Measurements from ENCODE around the gene OR2AE1. TPM values are rescaled to one million over a fixed set of nuclear protein-coding genes. Genes with fewer than 3 reads are reported as not detected.

The OR2AE1 gene
- total and polyA plus RNA-seq, 9 of the 15 experiments (the other 6 are each of a cell fraction or from before 2014, with no cell fraction given) = 0.27 TPM; not detected in 8

- TF ChIP-seq RERE (CRISPR knock-in tag; IDR thresholded peaks at IDR 0.05; ENCODE audit: borderline replicate concordance) = 0 out of 2 replicates have a peak, but pooled peaks have one; percentile 51
- TF ChIP-seq ESRRB (CRISPR knock-in tag; IDR thresholded peaks at IDR 0.05; ENCODE audit: borderline replicate concordance) = no peak
- peak; percentile 76 for TF ChIP-seq KDM5B (IDR thresholded peaks at IDR 0.05; ENCODE audit: insufficient replicate concordance, low read depth, low read length)
- peak; percentile 64 for TF ChIP-seq CREB1 (IDR thresholded peaks at IDR 0.05)
- peak; percentile 75 for TF ChIP-seq CREB1 (CRISPR knock-in tag; IDR thresholded peaks at IDR 0.05)
- TF ChIP-seq THAP7 (CRISPR knock-in tag; IDR thresholded peaks at IDR 0.05) = 0 out of 2 replicates have a peak, but pooled peaks have one; percentile 39
- TF ChIP-seq RNF2 (IDR thresholded peaks at IDR 0.05) = peak; percentile 20; the same call in 1 of the 2 replicates
- peak; percentile 93 for TF ChIP-seq GABPB1 (CRISPR knock-in tag; IDR thresholded peaks at IDR 0.05)
- no peak for TF ChIP-seq PYGO2 (tag; IDR thresholded peaks at IDR 0.05)
- no peak for TF ChIP-seq KLF13 (tag; IDR thresholded peaks at IDR 0.05; ENCODE audit: borderline replicate concordance, low read depth)
- TF ChIP-seq EP400 (IDR thresholded peaks at IDR 0.05) = peak; percentile 88
- peak; percentile 69; the same call in 1 of the 2 replicates for TF ChIP-seq MXI1 (IDR thresholded peaks at IDR 0.05; ENCODE audit: low read depth, low read length)
- no peak for TF ChIP-seq CBFA2T3 (IDR thresholded peaks at IDR 0.05)
- peak; percentile 85; the same call in 1 of the 2 replicates for TF ChIP-seq ZBTB49 (CRISPR knock-in tag; IDR thresholded peaks at IDR 0.05; ENCODE audit: borderline replicate concordance)
- TF ChIP-seq CTCFL (IDR thresholded peaks at IDR 0.05; ENCODE audit: borderline replicate concordance, insufficient read depth, low read depth, low read length, poor library complexity, severe bottlenecking) = no peak
Observed at GRCh38 chr7:99918959-99919813, 42.4 kb upstream of the OR2AE1 start, which contains the start of gene TRIM4 (continued).

All from K562 (cell line).